Activated CD4-positive, alpha-beta T cell treated with anti-CD3 and anti-CD28 coated beads, Interleukin-2, Interleukin-6, amounts not matched to agents 100 ng/mL and 50 ng/mL, durations not matched to agents 16 hours and 8 hours (primary cell): ENCODE data around the gene DTHD1.

Experiments
- DNase-seq: peaks from one replicate; pipeline ENCODE4 v3.0.0-alpha.2; 2020

DTHD1 gene

DNA sequence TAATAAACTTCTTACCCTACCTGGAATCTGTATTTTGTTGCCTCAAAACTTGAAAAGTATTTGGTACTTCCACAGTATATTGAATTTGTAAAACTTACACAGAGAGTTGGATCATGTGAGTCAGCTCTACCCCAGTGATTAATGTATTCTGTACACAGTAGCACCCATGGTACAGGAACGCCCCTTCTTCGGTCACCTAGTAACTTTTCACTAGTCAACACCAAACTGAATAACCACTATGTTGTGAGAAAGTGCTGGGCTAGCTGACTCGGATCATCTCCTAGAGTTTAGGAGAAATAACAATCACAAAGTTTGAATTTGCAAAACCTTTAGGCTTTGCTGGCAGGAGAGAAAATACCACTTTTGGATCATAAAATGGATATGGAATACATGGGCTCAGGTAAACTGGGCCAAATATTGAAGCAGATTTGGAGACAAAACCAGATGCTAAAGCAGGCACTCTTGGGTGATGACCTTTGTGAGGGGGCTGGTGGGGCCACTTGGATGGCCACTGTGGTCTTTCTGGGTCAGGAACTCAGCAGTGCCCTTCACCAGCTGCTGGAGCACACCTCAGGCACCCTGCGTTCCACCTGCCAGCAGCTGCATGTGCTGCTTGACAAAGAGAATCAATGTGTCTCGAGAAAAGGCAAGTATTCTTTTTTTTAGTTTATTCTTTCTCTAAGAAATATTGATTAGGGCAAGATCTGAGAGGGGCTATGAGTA is at the start of gene DTHD1:
DTHD1 (plus strand) TSS at position 233 of the 723 bp plus-strand sequence; CDS start at position 376, 143 bp downstream.
- DNase-seq = peak; percentile 71

DNA sequence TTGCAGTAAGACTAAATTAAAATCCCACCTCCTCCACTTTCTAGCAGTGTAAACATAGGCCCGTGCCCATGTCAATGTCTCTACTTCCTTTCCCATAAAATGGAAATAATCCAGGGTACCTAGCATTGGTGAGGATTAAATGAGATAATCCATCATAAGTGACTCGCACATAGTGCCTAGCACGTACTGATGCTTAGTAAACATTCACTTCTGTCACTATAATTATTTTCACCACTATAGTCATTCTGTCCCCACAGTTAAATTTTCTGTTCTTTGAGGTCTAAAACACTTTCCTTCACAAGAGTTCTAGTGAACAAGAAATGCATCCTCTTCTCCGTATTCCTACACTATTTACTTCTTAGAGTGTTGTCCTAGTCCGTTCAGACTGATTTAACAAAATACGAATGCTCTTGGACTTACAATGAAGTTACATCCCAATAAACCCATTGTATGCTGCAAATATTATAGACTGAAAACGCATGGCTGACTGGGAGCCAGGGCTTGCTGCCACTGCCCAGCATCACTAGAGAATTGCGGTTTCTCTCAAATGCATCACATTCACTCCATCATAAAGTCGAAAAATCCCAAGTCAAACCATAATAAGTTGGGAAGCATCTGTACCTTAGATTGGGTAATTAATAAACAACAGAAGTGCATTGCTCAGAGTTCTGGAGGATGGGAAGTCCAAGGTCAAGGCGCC is 47.7 kb upstream of the DTHD1 start:
- no peak for DNase-seq

DNA sequence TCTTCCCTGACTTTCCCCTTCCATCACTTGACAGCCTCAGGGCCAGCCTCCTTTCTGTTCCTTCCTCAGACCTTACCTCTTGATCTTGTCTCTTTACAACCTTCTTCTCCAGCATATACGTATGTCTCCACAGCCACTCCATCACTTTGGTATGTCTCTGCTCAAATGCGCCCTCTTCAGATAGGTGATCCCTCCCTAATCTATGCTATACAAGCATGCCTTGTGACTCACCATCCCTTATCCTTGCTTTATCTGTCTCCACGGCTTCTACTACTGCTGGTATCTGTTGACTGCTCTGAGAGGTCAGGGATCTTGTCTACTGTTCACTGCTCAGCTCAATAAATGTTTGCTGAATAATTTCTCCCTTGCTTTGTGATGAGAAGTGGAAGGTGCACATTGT is 46.1 kb upstream of the DTHD1 start:
- DNase-seq = no peak

DNA sequence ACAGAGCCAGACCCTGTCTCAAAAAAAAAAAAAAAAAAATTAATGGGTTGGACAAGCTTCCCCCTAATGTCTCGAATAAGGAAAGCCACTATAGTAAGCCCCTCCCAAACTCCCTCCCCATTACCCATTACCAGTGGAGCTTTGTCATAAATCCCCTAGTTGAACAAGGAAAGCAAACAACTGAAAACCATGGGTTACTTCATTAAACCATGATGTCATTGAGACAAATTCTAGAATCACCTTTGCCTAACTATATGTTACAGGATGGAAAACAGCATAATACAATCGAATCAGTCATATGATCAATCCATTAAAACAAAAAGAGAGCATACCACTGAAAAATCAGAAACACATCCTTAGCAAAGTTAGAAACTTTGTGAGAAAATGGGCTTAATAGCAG is 45.3 kb upstream of the DTHD1 start:
- DNase-seq = no peak

DNA sequence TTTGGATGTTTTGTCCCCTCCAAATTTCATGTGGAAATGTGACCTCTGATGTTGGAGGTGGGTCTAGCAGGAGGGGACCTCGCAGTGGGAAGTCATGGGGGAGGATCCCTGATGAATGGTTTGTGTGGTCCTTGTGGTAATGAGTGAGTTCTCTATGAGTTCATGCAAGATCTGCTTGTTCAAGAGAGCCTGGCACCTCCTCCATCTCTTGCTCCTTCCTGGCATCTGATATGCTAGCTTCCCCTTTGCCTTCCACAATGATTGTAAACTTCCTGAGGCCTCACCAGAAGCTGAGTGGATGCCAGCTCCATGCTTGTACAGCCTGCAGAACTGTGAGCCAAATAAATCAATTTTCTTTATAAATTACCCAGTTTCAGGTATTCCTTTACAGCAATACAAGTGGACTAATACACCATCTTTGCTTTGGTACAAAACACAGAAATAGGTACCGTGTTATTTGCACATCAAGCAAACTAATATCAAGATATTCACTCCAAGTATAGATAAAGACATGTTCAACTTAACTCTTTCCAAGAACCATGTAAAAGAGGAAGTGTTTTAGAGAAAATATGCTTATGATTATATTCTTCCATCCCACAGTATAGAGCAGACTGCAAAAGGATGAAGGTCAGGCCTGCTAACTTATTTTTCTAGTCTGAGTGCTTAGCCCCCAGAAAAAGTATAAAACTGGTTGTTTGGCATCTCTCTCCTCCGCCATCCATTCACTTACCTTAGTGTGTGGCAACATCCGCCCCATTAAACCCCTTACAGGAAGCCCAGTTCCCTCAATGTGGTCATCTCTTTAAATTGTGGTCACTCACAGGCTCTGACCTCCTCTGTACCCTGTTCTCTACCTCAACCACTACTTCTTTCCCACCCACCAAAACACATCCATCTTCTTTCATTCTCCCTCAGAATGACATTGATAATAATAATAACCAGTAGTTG is 43.8 kb upstream of the DTHD1 start:
- DNase-seq = no peak

DNA sequence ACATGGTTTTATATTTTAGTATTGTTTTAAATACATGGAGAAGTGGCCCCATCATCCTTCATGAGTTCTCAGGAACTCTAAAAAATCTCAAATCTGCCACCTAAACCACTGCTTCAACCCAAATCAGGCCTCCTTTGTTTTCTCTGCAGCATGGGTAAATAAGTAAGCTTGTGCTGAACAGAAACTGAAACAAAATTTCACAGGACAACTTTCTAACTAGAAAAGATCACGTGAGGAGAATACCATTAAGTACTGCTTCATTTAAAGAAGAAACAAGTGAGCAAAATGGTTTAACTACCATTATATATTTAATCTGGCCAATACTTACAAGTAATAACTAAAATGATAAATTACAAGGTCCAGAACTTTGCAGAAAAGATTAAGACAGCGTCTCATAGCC is 39.6 kb upstream of the DTHD1 start:
- peak; percentile 70 for DNase-seq

DNA sequence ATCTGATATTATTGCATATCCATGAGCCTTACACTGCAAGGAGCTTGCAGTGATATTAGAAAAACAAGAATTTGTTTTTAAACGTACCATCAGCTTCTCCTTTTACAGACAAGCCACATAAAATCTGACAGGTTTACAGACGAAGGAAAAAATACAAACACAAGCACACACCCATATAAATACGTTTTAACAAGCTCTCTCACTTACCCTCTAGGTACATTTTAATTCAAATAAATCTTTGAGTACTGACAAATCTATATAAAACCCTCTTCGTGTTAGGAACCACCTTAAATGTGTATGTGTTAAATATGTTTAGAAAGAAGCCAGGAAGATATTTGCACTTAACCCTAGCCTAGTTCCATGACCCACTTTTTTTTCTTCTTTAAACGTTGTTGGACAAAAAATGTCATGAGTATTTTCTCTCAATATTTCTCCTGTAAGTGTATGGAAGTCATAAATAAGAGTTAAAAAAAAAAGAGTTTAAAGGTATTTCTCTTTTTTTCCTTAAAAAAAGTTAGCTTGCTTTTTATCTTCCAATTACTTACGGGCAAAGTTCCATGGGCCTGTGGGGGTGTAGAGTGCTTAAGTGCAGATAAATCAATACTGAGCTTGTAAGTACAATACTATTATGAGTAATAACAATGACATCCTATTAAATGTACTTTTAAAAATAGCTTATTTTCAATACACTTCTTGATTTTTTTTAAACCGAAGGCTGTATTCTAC is 38.6 kb upstream of the DTHD1 start:
- no peak for DNase-seq

DNA sequence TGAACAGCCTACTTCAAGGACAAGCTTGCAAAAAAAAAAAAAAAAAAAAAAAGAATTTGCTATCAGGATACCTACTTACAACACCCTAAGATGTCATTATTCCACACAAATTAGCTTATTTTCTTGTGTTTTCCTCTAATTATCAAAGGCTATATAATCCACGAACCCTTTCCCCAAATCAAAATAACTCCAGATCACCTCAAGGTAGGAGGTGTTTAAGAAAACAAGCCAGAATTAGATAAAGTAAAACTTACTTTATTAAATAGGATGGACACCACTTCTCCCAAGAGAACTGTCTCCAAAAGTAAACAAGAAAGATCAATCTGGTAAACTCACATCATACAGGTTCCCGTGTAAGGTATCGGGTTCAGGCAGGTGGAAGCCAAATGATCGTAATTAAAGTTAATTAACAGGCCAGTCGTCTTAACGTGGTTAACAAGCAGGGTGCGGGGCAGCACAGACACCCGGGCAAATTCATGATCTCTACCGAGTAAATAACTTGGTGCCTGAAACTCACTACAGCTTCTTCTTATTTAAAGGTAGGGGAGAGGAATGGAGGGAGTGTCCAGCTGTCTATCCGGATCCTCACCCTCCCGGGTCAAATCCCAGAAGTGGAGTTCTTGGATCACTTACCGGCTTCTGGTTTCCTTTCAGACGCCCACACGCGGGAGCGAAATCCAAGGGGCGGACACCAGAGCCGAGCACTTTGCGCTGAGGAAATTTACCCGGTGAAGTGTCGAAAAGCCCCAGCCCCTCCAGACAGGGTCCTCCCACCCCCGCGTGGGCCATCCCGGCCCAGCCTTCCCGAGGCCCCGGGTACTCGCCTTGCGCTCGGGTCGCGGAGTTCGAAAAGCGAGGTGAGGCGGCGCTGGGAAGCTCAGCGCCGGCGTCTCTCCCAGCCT is 37.8 kb upstream of the DTHD1 start:
- DNase-seq = peak; percentile 58

DNA sequence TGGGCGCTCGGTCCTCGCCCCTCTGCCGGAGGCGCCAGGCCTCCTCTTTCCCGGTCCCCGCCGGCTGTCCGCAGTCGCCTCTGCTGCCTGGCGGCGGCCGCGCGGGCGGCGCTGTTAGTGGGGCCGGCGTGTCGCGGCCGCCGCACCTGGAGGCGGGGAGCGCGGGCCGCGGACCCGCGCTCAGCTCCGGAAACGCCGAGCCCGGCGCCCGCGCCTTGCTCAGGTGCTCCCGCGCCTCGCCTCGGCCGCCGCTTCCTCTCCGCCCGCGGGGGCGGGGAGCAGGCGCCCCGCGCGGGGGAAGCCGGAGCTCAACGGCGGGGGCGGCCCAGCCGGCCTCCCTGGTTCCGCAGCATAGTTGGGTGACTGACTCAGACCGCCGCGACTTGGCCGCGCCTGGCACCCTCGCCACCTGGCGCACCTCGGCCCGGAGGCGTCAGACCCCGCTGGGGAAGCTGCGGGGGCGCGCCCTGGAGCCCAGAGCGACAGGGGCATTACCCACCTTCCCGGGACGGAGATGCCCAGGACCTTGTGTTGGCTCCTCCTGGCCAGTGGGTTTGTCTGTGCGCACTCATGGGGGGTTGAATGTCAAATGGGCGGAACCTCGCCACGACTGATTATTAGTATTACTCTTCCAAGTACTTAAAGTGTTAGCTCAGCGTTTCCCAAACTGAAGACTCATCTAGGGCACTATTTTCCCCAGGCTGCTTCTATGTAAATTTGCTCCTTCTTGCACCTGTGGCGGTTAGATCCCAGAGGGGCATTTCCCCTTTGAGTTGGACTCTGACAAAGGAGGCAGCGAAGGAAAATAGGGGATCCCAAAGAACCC is 36.9 kb upstream of the DTHD1 start, which contains the start of gene ARAP2:
ARAP2 (minus strand) TSS at position 258 of the 826 bp plus-strand sequence. CDS start 15,028 bp downstream, outside the sequence.
- peak; percentile 76 for DNase-seq

DNA sequence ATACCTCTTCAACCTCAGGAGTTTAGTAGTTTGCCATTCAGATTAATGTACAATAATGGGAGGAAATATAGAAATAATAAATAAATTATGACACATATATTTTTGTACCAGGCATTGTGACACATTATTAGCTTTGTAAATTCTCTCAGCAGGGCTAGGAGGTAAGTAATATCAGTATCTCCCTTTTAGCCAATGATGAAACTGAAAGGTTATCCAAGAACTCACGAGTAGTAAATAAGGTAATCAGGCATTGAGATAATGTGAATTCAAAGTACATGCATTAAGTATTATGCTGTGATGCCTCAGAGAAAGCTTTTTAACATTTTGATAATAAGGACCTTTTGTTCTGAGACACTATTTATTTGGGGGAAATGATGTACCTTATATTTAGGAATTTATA is 31.8 kb upstream of the DTHD1 start:
- DNase-seq = no peak

DNA sequence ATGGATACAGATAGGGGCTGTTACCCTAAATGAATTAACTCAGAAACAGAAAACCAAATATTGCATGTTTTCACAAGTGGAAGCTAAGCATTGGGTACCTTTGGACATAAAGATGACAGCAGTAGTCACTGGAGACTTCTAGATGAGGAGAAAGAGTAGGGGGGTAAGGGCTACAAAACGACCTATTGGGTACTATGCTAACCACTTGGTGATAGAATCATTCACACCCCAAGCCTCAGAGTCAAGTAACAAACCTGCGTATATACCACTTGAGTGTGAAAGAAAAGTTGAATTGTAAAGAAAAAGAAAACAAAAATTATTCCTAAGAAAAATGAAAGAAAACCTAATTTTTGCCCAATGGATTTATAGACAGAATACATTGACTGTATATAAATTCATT is 29.4 kb upstream of the DTHD1 start:
- DNase-seq = no peak

DNA sequence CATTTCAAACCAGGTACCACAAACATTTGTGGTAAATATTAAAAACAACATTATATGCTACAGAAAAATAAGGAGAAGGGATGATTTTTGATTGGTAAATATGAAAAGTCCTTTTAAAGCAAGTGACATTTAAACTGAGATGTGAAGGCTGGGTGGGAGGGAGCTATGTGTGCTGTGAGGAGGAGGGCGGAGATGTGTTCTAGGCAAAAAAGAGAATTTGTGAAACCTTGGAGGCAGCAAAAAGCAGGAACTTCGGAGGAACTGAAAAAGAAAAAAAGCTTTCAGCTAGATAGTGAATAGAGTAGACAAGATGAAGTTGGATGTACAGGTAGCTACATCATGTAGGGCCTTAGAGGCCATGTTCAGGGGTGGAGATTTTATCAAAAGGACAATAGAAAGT is 27.0 kb upstream of the DTHD1 start:
- DNase-seq = no peak

DNA sequence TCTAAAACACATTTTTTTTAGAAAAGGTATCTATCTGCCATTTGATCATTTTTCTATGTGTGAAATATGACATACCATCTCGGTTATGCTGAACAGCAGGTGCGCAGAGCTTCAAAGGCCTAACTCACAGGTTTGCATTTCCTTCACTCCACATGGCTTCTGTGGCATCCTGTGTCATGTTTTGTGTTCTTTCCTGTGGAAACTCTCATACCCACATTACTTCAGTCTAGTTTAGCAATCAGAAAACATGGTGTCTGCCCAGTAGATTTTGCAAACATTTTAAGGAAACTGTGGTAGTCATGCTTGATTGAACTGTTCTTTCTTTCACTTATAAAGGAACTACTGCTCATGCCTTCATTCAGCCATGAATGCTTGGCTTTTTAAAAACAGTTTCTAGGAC is 25.8 kb upstream of the DTHD1 start:
- DNase-seq = peak; percentile 73

DNA sequence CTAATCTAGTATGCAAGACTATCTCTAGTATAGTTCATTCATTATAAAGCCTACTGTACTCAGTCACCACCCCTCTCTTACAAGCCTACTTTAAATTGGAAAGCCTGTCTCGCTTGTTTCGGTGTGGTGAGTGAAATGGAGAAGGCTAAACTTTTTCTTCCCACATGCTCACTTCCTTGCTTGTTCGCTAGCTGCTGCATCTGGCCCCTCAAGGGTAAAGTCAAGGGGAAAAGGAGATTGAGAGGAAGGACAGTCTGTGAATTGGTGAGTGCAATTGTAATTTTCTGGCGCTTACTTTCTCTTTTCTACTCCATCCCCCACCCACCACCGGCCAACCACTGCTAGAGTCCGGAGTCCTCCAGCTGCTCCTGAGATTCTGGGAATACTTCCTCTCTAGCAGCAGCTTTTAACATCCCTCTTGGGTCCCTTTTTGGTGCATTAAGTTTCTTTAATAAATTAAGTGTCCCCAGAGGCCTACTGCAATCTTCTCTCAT is 25.0 kb upstream of the DTHD1 start:
- DNase-seq = peak; percentile 70

DNA sequence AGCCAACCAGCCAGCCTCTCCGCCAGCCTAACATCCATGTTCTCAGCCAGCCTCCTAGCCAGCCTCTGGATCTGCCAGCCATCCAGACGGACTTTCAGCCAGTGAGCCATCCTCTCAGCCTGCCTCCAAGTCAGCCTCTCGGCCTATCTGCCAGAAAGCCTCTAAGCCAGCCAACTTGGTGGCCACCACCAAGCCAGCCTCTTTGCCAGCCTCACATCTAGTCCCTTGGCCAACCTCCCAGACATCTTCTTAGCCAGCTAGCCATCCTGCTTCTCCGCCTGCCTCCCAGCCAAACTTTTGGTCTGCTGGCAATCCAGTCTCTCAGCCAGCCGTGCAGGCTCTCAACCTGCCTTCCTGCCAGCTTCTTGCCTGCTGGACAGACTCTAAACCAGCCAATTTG is 20.7 kb upstream of the DTHD1 start:
- DNase-seq = no peak

DNA sequence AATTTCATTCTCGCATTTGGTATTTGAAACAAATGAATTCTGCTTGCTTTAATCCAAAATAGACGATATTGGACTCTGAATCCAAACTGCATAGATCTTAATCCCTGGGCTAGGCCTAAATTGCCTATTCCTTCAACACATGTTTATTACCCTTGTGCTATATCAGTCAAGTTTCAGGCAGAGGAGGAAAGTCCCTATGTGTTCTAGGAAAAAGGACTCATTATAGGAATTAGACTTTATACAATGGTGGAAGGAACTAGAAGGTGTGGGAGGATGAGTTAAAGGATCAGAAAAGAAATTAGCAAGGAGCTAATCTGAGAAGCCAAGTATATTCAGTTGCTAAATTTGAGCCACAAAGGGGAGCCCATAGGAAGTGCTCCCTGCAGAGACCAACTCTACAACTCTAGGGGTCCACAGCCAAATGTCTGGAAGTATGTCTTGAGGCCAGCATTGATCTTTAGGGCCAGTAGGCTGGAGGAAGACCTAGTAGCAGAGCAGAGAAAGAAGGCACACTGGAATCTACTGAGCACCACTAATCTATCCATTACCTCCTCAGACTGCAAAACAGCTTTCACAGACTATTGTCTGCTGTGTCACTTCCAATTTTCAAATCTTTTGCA is 17.1 kb upstream of the DTHD1 start:
- DNase-seq = no peak

DNA sequence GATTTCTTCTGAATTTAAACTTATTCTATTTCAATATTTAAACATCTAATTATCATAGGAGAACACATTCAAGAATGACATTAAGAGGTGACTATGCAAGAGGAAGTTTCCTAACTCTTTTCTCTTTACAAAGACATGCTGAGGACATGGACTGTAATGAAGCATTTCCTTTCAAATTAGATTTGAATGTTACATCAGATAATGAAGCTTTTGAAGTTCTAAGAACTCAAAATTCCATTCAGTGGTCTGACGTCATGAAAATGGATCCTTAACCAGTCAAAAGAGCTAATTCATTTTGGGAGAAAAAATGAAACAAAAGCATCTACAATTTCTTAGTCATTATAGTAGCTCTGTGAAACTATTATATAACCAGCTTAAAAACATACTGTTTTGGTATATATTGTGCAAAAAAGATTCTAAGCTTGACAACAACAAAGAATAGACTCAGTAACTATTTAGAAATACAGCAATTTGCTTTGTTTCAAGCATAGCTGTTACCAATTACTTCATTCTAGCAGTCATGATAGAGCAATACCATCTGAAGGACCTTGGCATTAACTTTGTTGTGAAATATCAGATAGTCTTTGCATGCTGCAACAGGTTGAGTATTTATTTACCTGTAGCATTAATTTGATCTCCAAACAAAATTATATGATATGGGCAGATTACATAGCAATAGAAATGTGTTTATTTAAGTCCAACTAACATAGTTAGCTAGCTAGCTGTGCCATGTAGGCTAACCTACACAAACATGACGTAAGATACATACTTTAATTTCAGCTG is 13.7 kb upstream of the DTHD1 start:
- DNase-seq = no peak

DNA sequence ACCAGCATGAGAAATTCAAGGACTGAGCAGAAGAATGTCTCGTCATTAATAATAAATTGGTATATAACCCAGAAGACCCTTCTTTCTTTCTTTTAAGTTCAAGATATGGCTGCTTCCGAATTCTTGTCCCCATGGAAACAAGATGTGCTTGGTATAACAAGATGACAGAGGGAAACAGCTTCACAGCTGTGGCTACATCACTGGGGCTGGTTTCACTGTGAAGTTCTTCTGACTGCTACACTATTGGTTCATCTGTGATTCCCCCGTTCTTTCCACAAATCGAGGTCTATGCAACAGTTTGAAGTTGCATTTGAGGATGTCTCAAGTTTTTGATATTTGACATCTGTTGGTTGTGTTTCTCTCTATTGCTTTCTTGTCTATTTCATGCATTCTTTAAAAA is 12.3 kb upstream of the DTHD1 start:
- DNase-seq = peak; percentile 35

DNA sequence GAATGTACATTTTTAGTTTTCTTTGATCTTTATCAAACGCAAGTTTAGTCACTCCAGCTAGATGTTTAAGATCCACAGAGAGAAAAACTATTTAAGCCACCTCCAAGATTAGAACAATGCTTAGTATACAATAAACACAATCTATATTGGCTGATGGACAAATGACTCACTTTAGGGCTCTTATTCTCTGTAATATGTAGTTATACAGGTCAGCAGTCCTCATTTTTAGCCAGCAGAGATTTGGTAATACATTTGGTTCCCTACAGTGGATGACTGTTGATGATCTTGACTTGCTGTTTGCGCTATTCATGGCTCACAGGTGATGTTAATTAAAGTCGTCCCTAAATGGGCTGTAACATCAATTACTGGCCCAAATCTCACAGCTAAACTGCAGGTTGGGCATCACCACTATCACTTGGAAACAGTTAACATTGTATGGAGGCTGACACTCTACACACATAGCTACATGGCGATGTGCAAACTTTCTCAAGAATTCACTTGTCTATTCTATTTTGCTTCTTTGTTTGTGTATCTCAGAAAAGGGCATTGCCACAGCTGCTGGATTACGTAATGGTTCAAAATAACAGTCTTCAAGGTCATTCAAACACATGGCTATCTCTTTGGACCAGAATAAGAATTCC is 11.8 kb upstream of the DTHD1 start:
- no peak for DNase-seq
